Panc1 (cell line): ENCODE results near the gene RUSF1. TPM values are rescaled to one million over a fixed set of nuclear protein-coding genes. Genes with fewer than 3 reads are reported as not detected.

ENCODE experiments used
- ATAC-seq: fragments of 200-7000 bp; cut with Tn5 transposase; 2 replicates; pipeline ENCODE4 v1.9.1; 2020; ENCODE audit warnings: mild to moderate bottlenecking, moderate library complexity
- BruUV-seq: library from RNA; stranded (reverse); fragments of 400-500 nt; replicated peaks from 2 replicates; lab custom pipeline; 2021; lab: Mats Ljungman, UMichigan
- CTCF ChIA-PET: fragments of 300-600 bp; sonication (Branson Sonifier 250); formaldehyde crosslinking; loops from one replicate; lab custom pipeline; 2022; ENCODE audit warnings: antibody characterized with exemption; lab: Charles Lee
- POLR2A ChIA-PET: fragments of 300-600 bp; sonication (Branson Sonifier 250); formaldehyde crosslinking; loops from one replicate; lab custom pipeline; 2022; ENCODE audit warnings: antibody characterized with exemption; lab: Charles Lee
- DNase-seq: peaks from one replicate; pipeline ENCODE4 v3.0.0-alpha.2; 2010; ENCODE audit warnings: low read depth, low spot score
- H3K27ac ChIP-seq: 2 replicates; pipeline ENCODE4 v1.5.1; 2011; ENCODE audit warnings: mild to moderate bottlenecking, low read length, inconsistent platforms
- H3K27me3 ChIP-seq: fragments of 200-500 bp; sonication (Bioruptor generic); 2 replicates; pipeline ENCODE4 v1.6.0; 2014; ENCODE audit warnings: low read length, inconsistent platforms; ENCODE audit not compliant: control insufficient read depth, insufficient read depth
- H3K36me3 ChIP-seq: fragments of 200-500 bp; sonication (Bioruptor generic); 2 replicates; pipeline ENCODE4 v1.5.1; 2014; ENCODE audit warnings: inconsistent platforms, mild to moderate bottlenecking, low read length, moderate library complexity; ENCODE audit not compliant: control insufficient read depth, insufficient read depth
- H3K4me1 ChIP-seq: 2 replicates; pipeline ENCODE4 v1.5.1; 2011; ENCODE audit warnings: inconsistent platforms, mild to moderate bottlenecking, low read length, moderate library complexity; ENCODE audit not compliant: control insufficient read depth, insufficient read depth
- H3K4me3 ChIP-seq, 2 experiments: 2 replicates each; pipeline ENCODE4 v1.5.1; 2011 to 2012; ENCODE audit warnings: low read depth in 2 of 2, low read length in 2 of 2, mild to moderate bottlenecking in 2 of 2, inconsistent platforms in 1 of 2, moderate library complexity in 1 of 2
- H3K9me3 ChIP-seq: fragments of 200-500 bp; sonication (Bioruptor generic); 2 replicates; pipeline ENCODE4 v1.5.1; 2014; ENCODE audit warnings: low read depth, mild to moderate bottlenecking, inconsistent platforms, low read length, moderate library complexity; ENCODE audit not compliant: control insufficient read depth, insufficient read depth
- CTCF ChIP-seq: fragments of 450-650 bp; IDR thresholded peaks from 2 replicates; pipeline ENCODE4 v1.5.1; 2017; ENCODE audit warnings: mild to moderate bottlenecking
- POLR2AphosphoS5 ChIP-seq: IDR thresholded peaks from 2 replicates; pipeline ENCODE4 v1.6.1; 2012; ENCODE audit warnings: mild to moderate bottlenecking, low read depth, low read length, moderate library complexity
- SIN3A ChIP-seq: IDR thresholded peaks from 2 replicates; pipeline ENCODE4 v1.6.1; 2012; ENCODE audit warnings: low read depth, mild to moderate bottlenecking, low read length, moderate library complexity, borderline replicate concordance; ENCODE audit not compliant: insufficient read depth
- TCF7L2 ChIP-seq: IDR thresholded peaks from 2 replicates; pipeline ENCODE4 v1.6.1; 2011; ENCODE audit warnings: mild to moderate bottlenecking, low read depth, low read length, inconsistent platforms
- in situ Hi-C: cut with HindIII; loops from 2 replicates; pipeline ENCODE4 v1.10.0; 2016; ENCODE audit warnings: low sequenced_read_pairs, low pct_unique_long_range_greater_than_20kb
- intact Hi-C: fragments of 100-400 bp; cut with micrococcal nuclease; formaldehyde crosslinking; loops from one replicate; pipeline ENCODE4 v1.10.0; 2022; ENCODE audit not compliant: unreplicated experiment
- total RNA-seq: library from RNA; stranded (reverse); gene quantifications from one replicate; pipeline ENCODE4 v1.2.1, GENCODE V29; 2021; ENCODE audit not compliant: unreplicated experiment
- TF ChIP-seq, protein P1 (sequence below), 2 experiments: IDR thresholded peaks; 2 replicates each; pipeline ENCODE4 v1.6.1; 2011 to 2012; ENCODE audit warnings: low read depth in 2 of 2, control low read depth in 1 of 2, low read length in 1 of 2, mild to moderate bottlenecking in 1 of 2, moderate library complexity in 1 of 2; ENCODE audit not compliant: insufficient read depth in 1 of 2

Gene RUSF1
- total RNA-seq, 1 experiment from 2014 or later: 47.4 TPM

DNA sequence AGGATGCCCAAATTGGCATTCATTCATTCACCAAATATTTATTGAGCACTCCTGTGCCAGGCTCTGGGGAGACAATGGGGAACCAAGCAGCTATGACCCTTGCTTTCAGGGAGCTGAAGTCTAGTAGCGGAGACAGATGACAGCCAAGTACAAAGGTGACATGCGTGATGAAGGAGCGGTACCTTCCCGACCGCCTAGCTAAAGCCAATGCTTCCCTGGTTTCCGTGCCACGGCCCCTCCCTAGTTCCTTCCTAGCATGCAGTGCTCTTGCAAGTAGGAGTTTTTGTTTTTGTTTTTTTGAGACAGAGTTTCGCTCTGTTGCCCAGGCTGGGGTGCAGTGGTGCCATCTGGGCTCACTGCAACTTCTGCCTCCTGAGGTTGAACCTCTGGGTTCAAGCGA is 28.4 kb downstream of the RUSF1 start:
- ATAC-seq: no peak
- no peak for DNase-seq
- no peaks in the 10 kb centered on the region for H3K9me3 ChIP-seq
- H3K27me3 ChIP-seq: no peaks in the 10 kb centered on the region
- POLR2A ChIA-PET: no interaction called here
- no peak overlapping the region for H3K4me3 ChIP-seq
- BruUV-seq: no TSS peak
- no peak overlapping the region for H3K27ac ChIP-seq
- H3K4me1 ChIP-seq: peaks cover 4% of the 10 kb centered on the region; the same call in 1 of the 2 replicates
- in situ Hi-C loops: no loop called here
- TF ChIP-seq SIN3A (no peak), TCF7L2 (no peak), POLR2AphosphoS5 (no peak)
- no peaks in the 10 kb centered on the region for H3K36me3 ChIP-seq
- intact Hi-C loops: loop anchor here (5.0 to 10.0 kb wide), 2 partner anchors 48 to 195 kb away; partner anchors contain the start of gene AHSP
- CTCF ChIA-PET: no interaction called here

DNA sequence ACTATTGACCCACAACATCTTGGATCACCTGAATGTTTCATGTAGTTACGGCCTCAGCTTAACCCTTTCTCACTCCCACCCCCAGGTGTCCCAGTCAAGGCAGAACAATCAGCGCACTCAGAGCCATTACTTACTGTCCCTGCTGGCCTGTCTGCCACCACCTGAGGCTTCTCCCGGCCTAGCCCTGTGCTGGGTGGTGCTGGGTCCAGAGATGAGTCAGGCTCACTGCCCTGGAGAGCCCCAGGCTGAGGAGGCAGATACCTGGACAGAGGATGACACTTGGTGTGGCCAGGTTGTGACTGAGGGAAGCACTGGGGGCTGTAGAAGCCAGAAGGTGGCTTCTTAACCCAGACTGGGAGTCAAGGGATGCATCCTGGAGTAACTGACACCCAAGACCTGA is 29.2 kb downstream of the RUSF1 start:
- no peak overlapping the region for H3K27ac ChIP-seq
- no peak for DNase-seq
- no peaks in the 10 kb centered on the region for H3K27me3 ChIP-seq
- H3K4me1 ChIP-seq: peaks cover 4% of the 10 kb centered on the region; the same call in 1 of the 2 replicates
- BruUV-seq: no TSS peak
- intact Hi-C loops: loop anchor here (5.0 kb wide), 1 partner anchor 48 kb away; the partner anchor contains the start of gene AHSP
- TF ChIP-seq SIN3A (no peak), TCF7L2 (no peak), POLR2AphosphoS5 (no peak), CTCF (no peak)
- TF ChIP-seq, protein P1, sequence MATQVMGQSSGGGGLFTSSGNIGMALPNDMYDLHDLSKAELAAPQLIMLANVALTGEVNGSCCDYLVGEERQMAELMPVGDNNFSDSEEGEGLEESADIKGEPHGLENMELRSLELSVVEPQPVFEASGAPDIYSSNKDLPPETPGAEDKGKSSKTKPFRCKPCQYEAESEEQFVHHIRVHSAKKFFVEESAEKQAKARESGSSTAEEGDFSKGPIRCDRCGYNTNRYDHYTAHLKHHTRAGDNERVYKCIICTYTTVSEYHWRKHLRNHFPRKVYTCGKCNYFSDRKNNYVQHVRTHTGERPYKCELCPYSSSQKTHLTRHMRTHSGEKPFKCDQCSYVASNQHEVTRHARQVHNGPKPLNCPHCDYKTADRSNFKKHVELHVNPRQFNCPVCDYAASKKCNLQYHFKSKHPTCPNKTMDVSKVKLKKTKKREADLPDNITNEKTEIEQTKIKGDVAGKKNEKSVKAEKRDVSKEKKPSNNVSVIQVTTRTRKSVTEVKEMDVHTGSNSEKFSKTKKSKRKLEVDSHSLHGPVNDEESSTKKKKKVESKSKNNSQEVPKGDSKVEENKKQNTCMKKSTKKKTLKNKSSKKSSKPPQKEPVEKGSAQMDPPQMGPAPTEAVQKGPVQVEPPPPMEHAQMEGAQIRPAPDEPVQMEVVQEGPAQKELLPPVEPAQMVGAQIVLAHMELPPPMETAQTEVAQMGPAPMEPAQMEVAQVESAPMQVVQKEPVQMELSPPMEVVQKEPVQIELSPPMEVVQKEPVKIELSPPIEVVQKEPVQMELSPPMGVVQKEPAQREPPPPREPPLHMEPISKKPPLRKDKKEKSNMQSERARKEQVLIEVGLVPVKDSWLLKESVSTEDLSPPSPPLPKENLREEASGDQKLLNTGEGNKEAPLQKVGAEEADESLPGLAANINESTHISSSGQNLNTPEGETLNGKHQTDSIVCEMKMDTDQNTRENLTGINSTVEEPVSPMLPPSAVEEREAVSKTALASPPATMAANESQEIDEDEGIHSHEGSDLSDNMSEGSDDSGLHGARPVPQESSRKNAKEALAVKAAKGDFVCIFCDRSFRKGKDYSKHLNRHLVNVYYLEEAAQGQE (IDR thresholded peaks at IDR 0.05; ENCODE audit: insufficient read depth in 1 of 2, low read depth in 2 of 2, low read length in 1 of 2): no peak
- ATAC-seq: no peak
- no peaks in the 10 kb centered on the region for H3K9me3 ChIP-seq
- in situ Hi-C loops: no loop called here
- peaks cover 3% of the 10 kb centered on the region; the same call in 1 of the 2 replicates for H3K36me3 ChIP-seq
- H3K4me3 ChIP-seq: no peak overlapping the region
- POLR2A ChIA-PET: interaction anchor here (0.6 kb wide), 1 partner anchor 301 kb away, joined by 4 read pairs; no protein-coding TSS in a partner anchor
- CTCF ChIA-PET: interaction anchor here (0.7 kb wide), 1 partner anchor 197 kb away, joined by 6 read pairs; no protein-coding TSS in a partner anchor
